IPS-18a (cell line): ENCODE data around the gene SORCS2.

Source experiments
- H3K27ac ChIP-seq: one replicate; pipeline ENCODE4 v1.5.1; 2013; ENCODE audit warnings: low read length
- H3K27me3 ChIP-seq: one replicate; pipeline ENCODE4 v1.6.1; 2013; ENCODE audit warnings: mild to moderate bottlenecking, low read length; ENCODE audit not compliant: control insufficient read depth, insufficient read depth
- H3K36me3 ChIP-seq: one replicate; pipeline ENCODE4 v1.6.1; 2013; ENCODE audit warnings: low read depth, low read length; ENCODE audit not compliant: control insufficient read depth
- H3K4me1 ChIP-seq: one replicate; pipeline ENCODE4 v1.6.1; 2013; ENCODE audit warnings: low read depth, low read length; ENCODE audit not compliant: control insufficient read depth
- H3K4me3 ChIP-seq: one replicate; pipeline ENCODE4 v1.5.1; 2013; ENCODE audit warnings: low read length
- H3K9ac ChIP-seq: one replicate; pipeline ENCODE4 v1.6.1; 2013; ENCODE audit warnings: mild to moderate bottlenecking, low read length, moderate library complexity
- H3K9me3 ChIP-seq: one replicate; pipeline ENCODE4 v1.6.1; 2013; ENCODE audit warnings: low read depth, low read length; ENCODE audit not compliant: control insufficient read depth

Gene SORCS2

GRCh38 chr4:7279902-7280301 lies 87.6 kb downstream of the SORCS2 start:
- no peaks in the 10 kb centered on the region for H3K9me3 ChIP-seq
- H3K9ac ChIP-seq, result no peak overlapping the region
- no peaks in the 10 kb centered on the region for H3K4me1 ChIP-seq
- no peaks in the 10 kb centered on the region for H3K36me3 ChIP-seq
- H3K4me3 ChIP-seq, result no peak overlapping the region
- H3K27me3 ChIP-seq, result no peaks in the 10 kb centered on the region
- no peak overlapping the region for H3K27ac ChIP-seq

- Histone ChIP-seq H3K9me3 (no peaks in the 10 kb centered on the region), H3K4me1 (no peaks in the 10 kb centered on the region), H3K36me3 (no peaks in the 10 kb centered on the region), H3K4me3 (no peak overlapping the region), H3K27me3 (no peaks in the 10 kb centered on the region), H3K27ac (no peak overlapping the region), H3K9ac (no peak overlapping the region)
Observed at GRCh38 chr4:7280926-7281690, 88.8 kb downstream of the SORCS2 start.

GRCh38 chr4:7281691-7282665 lies 89.6 kb downstream of the SORCS2 start:
- no peaks in the 10 kb centered on the region for H3K4me1 ChIP-seq
- no peak overlapping the region for H3K27ac ChIP-seq
- H3K27me3 ChIP-seq, result no peaks in the 10 kb centered on the region
- no peak overlapping the region for H3K9ac ChIP-seq
- H3K4me3 ChIP-seq, result no peak overlapping the region
- H3K36me3 ChIP-seq, result no peaks in the 10 kb centered on the region
- H3K9me3 ChIP-seq, result no peaks in the 10 kb centered on the region

GRCh38 chr4:7282786-7283440 lies 90.6 kb downstream of the SORCS2 start:
- no peaks in the 10 kb centered on the region for H3K36me3 ChIP-seq
- H3K9me3 ChIP-seq, result no peaks in the 10 kb centered on the region
- H3K27me3 ChIP-seq, result no peaks in the 10 kb centered on the region
- no peak overlapping the region for H3K4me3 ChIP-seq
- no peak overlapping the region for H3K27ac ChIP-seq
- H3K9ac ChIP-seq, result no peak overlapping the region
- no peaks in the 10 kb centered on the region for H3K4me1 ChIP-seq

- no peak overlapping the region for H3K9ac ChIP-seq
- H3K27me3 ChIP-seq, result no peaks in the 10 kb centered on the region
- H3K9me3 ChIP-seq, result no peaks in the 10 kb centered on the region
- H3K4me3 ChIP-seq, result no peak overlapping the region
- H3K4me1 ChIP-seq, result no peaks in the 10 kb centered on the region
- no peaks in the 10 kb centered on the region for H3K36me3 ChIP-seq
- no peak overlapping the region for H3K27ac ChIP-seq
Observed at GRCh38 chr4:7285244-7286094, 93.1 kb downstream of the SORCS2 start.

GRCh38 chr4:7286170-7286569 lies 93.8 kb downstream of the SORCS2 start:
- H3K27ac ChIP-seq, result no peak overlapping the region
- H3K9me3 ChIP-seq, result no peaks in the 10 kb centered on the region
- no peak overlapping the region for H3K9ac ChIP-seq
- no peaks in the 10 kb centered on the region for H3K27me3 ChIP-seq
- no peaks in the 10 kb centered on the region for H3K4me1 ChIP-seq
- H3K4me3 ChIP-seq, result no peak overlapping the region
- H3K36me3 ChIP-seq, result no peaks in the 10 kb centered on the region

GRCh38 chr4:7286798-7287197 lies 94.5 kb downstream of the SORCS2 start:
- H3K9me3 ChIP-seq, result no peaks in the 10 kb centered on the region

GRCh38 chr4:7287274-7287917 lies 95.1 kb downstream of the SORCS2 start:
- H3K4me1 ChIP-seq, result no peaks in the 10 kb centered on the region
- no peaks in the 10 kb centered on the region for H3K9me3 ChIP-seq
- H3K27me3 ChIP-seq, result no peaks in the 10 kb centered on the region
- H3K4me3 ChIP-seq, result no peak overlapping the region
- H3K9ac ChIP-seq, result no peak overlapping the region
- no peak overlapping the region for H3K27ac ChIP-seq
- no peaks in the 10 kb centered on the region for H3K36me3 ChIP-seq

More at GRCh38 chr4:7286798-7287197, 94.5 kb downstream of the SORCS2 start:
- no peak overlapping the region for H3K27ac ChIP-seq
- H3K9ac ChIP-seq, result no peak overlapping the region
- H3K4me1 ChIP-seq, result no peaks in the 10 kb centered on the region
- H3K4me3 ChIP-seq, result no peak overlapping the region
- no peaks in the 10 kb centered on the region for H3K27me3 ChIP-seq
- H3K36me3 ChIP-seq, result no peaks in the 10 kb centered on the region

GRCh38 chr4:7287918-7288280 lies 95.6 kb downstream of the SORCS2 start:
- Histone ChIP-seq H3K27ac (no peak overlapping the region), H3K27me3 (no peaks in the 10 kb centered on the region)

GRCh38 chr4:7288751-7289523 lies 96.6 kb downstream of the SORCS2 start:
- H3K9me3 ChIP-seq, result no peaks in the 10 kb centered on the region
- no peaks in the 10 kb centered on the region for H3K4me1 ChIP-seq
- no peak overlapping the region for H3K9ac ChIP-seq
- H3K27ac ChIP-seq, result no peak overlapping the region
- H3K36me3 ChIP-seq, result no peaks in the 10 kb centered on the region
- H3K4me3 ChIP-seq, result no peak overlapping the region
- no peaks in the 10 kb centered on the region for H3K27me3 ChIP-seq

More at GRCh38 chr4:7287918-7288280, 95.6 kb downstream of the SORCS2 start:
- no peaks in the 10 kb centered on the region for H3K4me1 ChIP-seq
- no peaks in the 10 kb centered on the region for H3K9me3 ChIP-seq
- H3K9ac ChIP-seq, result no peak overlapping the region
- H3K36me3 ChIP-seq, result no peaks in the 10 kb centered on the region
- no peak overlapping the region for H3K4me3 ChIP-seq
